NK-92 treated with Interleukin-12 subunit alpha and Interleukin-12 subunit beta, amount 100 ng/mL, for 24 hours (cell line): ENCODE results near the gene RRN3.
A peak's percentile ranks its signal among the peaks of the same experiment; 100 is the strongest.
"Not testable (repeated sequence)": the region's sequence is repeated elsewhere in the genome, so short reads cannot be mapped to it uniquely, and the experiment has no call there.

Experiments
- DNase-seq: peaks from one replicate; lab custom pipeline; 2025; lab: John Stamatoyannopoulos, UW

Gene RRN3

DNA sequence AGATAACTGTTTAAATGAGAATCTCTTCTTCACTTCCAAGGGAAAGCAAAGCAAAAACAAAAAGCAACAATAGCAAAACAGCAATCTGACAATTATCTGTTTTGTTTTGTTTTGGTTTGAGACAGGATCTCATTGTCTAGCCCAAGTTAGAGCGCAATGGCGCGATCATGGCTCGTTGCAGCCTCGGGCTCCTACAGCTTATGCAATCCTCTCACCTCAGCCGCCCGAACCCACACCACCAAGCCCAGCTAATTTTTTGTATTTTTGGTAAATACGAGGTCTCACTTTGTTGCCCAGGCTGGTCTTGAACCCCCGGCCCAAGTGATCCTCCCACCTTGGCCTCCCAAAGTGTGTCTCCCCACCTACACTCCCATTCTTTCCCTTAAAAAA is 2.5 kb upstream of the RRN3 start:
- DNase-seq, result not testable (repeated sequence)

GRCh38 chr16:15093571-15093954 is 509 bp downstream of the RRN3 start:
- not testable (repeated sequence) for DNase-seq

DNA sequence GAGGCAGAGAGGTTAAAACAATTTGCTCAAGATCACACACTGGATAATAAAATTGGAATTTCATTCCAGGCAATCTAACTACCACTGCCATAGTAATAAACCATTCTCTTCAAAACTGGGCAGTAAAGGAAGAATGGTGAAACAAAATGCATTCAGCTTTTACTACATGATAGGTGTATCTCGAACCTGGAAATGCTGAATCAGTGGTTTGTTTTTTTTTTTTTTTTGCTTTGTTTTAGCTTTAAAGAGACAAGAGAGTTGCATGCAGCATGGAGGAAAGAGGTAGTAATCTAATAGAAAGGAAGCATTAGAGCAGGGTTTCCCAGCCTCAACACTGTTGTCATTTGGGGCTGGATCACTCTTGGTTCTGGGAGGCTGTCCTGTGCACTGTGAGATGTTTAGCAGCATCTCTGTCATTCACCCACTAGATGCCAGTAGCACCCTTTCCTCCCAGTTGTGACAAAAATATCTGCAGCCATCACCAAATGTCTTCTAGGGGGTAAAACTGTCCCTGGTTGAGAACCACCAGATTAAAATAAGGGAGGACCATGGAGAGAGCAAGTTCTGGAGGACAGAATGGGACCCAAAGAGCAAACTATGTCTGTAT is 3.3 kb downstream of the RRN3 start:
- not testable (repeated sequence) for DNase-seq

GRCh38 chr16:15082788-15083187 is 11.3 kb downstream of the RRN3 start:
- DNase-seq, result not testable (repeated sequence)

DNA sequence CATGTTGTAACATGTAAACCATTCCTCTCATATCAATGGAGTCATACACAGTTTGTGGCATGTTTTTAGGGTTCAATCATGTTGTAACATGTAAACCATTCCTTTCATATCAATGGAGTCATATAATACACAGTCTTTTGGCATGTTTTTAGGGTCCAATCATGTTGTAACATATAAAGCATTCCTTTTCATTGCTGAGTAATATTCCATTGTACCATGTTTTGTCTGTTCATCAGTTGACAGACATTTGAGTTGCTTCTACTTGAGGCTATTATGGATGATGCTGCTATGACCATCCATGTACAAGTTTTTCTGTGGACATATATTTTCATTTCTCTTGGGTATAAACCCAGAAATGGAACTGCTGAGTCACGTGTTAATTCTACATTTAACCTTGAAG is 13.2 kb downstream of the RRN3 start:
- DNase-seq, result not testable (repeated sequence)

DNA sequence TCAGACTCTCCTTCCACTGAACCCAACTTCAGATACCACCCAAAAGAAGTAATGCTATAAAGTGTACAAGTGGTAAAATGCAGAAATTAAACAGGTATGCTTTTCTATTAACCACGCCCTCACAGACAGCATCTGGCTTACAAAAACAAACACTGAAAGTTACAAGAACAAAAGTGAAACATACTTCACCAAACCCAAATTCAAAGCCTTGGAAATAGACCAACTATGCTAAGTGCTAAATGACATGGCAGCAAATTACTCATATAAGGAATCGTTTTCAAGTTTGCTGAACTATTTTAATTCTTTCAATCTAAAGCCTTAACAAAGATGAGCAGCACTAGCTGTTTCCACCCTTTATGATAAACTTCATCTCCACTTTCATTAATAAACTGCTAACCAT is 17.9 kb downstream of the RRN3 start:
- DNase-seq, result not testable (repeated sequence)

- DNase-seq, result no peak
These were observed 21.0 kb downstream of the RRN3 start for GRCh38 chr16:15073101-15073500.

GRCh38 chr16:15071916-15072769 is 21.9 kb downstream of the RRN3 start:
- not testable (repeated sequence) for DNase-seq

- DNase-seq, result not testable (repeated sequence)
These were observed 23.1 kb downstream of the RRN3 start for GRCh38 chr16:15071013-15071412.

- not testable (repeated sequence) for DNase-seq
These were observed 27.4 kb downstream of the RRN3 start for GRCh38 chr16:15066690-15067089.

- DNase-seq, result not testable (repeated sequence)
These were observed 28.1 kb downstream of the RRN3 start for GRCh38 chr16:15065961-15066360.

GRCh38 chr16:15062085-15062810 is 31.8 kb downstream of the RRN3 start:
- not testable (repeated sequence) for DNase-seq

GRCh38 chr16:15059324-15059723 is 34.7 kb downstream of the RRN3 start:
- no peak for DNase-seq

- no peak for DNase-seq
These were observed 36.2 kb downstream of the RRN3 start for GRCh38 chr16:15057681-15058417.

DNA sequence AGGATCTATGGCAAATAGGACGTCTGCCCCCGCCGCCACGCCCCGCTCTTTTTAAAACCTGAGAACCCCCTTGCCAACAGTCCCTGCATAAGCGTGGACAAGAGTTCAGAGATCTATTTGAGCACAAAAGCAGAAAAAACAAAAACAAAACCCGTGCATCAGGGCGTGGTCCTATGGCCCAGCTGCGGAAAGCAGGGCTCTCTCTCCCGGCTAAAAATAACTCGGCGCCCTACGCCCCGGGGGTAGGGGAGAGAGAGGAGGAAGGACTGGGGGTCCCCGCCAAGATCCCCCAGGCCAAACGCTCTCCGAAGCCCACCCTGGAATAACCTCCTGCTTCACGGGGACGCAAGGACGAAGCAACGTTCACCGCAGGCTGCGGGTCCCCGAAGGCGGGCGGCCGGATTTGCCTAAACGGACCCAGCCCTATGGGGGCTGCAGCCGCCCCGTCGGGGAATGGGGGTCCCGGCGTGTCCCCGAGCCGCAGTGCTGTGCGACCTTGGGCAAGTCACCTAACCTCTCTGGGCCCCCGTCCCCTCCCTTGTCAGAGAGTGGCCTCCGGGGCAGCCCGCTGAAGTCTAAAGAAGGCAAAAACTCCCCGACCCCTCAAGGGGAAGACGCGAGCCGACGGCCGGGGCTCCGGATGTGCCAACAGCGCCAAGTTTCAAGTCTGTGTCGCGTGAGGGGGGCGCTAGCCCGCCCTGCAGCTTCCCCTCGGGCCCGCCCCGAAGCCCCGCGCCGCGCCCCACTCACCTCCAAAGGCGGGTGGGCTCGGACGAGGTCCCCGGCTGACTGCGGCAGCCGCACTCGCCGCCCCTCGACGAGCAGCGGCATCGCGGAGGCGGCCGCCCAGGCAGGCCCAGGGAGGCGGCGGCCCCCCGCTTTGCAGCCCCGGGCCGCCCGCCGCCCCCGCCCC is 38.7 kb downstream of the RRN3 start:
- peak; percentile 66 for DNase-seq

GRCh38 chr16:15054357-15055140 is 39.5 kb downstream of the RRN3 start:
- no peak for DNase-seq

DNA sequence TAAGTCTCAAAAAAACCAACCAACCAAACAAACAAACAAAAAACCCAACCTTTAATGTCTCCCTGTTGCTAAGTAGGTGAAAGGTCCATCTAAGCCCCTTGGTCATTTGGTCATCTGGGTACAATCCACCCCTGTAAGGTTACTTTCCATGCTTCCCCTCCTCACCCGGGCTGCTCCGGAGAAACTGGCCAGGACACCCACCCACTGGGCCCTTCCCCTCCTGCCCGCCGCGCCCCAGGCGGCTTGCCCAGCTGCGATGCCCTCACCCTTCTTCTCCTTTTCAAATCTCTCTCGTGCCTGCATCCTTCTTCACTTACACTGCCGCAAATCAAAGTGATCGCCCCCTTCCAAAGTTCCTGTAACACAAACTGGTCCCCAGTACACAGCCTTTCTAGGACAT is 40.2 kb downstream of the RRN3 start:
- DNase-seq, result no peak

- DNase-seq, result no peak
These were observed 41.2 kb downstream of the RRN3 start for GRCh38 chr16:15052747-15053476.

DNA sequence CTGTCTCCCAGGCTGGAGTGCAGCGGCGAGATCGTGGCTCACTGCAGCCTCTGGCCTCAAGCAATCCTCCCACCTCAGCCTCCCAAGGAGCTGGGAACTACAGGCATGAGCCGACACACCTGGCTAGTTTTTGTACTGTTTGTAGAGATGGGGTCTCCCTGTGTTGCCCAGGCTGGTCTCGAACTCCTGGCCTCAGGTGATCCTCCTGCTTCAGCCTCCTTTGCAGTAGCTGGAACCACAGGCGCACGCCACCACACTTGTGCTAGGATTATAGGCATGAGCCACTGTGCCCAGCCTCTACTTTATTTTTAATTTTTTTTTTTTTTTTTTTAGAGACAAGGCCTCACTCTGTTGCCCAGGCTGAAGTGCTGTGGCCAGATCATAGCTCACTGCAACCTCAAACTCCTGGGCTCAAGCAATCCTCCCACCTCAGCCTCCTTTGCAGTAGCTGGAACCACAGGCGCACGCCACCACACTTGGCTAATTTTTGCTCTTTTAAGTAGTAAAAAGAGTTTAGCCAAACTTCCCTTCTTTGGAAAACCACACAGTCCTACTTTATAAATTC is 42.6 kb downstream of the RRN3 start:
- DNase-seq, result no peak
